Mucosa of descending colon (tissue), 3 donors: ENCODE measurements around the gene ZFYVE26. TPM values are rescaled to one million over a fixed set of nuclear protein-coding genes. Genes with fewer than 3 reads are reported as not detected.

Source experiments
- ATAC-seq: fragments of 200-7000 bp; cut with Tn5 transposase; one replicate; pipeline ENCODE4 v1.9.1; 2020; ENCODE audit warnings: mild to moderate bottlenecking, moderate library complexity
- DNase-seq, 3 donors: peaks; one replicate each; pipeline ENCODE4 v3.0.0-alpha.2; 2020
- H3K36me3 ChIP-seq: fragments of 200-600 bp; one replicate; pipeline ENCODE4 v1.8.0; 2021; ENCODE audit warnings: low read depth, mild to moderate bottlenecking
- H3K4me1 ChIP-seq: fragments of 200-600 bp; one replicate; pipeline ENCODE4 v1.8.0; 2021; ENCODE audit warnings: low read depth, mild to moderate bottlenecking
- H3K4me3 ChIP-seq: fragments of 200-600 bp; one replicate; pipeline ENCODE4 v1.8.0; 2021; ENCODE audit warnings: mild to moderate bottlenecking
- H3K9me3 ChIP-seq: fragments of 200-600 bp; one replicate; pipeline ENCODE4 v1.8.0; 2021; ENCODE audit warnings: mild to moderate bottlenecking
- CTCF ChIP-seq: fragments of 200-600 bp; IDR thresholded peaks from one replicate; pipeline ENCODE4 v1.8.0; 2022; ENCODE audit warnings: antibody characterized with exemption, mild to moderate bottlenecking
- intact Hi-C, 2 donors: fragments of 100-400 bp; cut with DNase I in 1 of 2; cut with micrococcal nuclease in 1 of 2; formaldehyde crosslinking; loops; one replicate each; pipeline versions ENCODE4 v1.11.0 to v1.11.1; 2022; cut with DNase I, micrococcal nuclease
- total RNA-seq, 3 donors: library from RNA; stranded (reverse); fragmentation: NEBNext Ultra II Directional in 2 of 3; extraction: Animal tissue kit (Norgen Biotek cat#: 25700) in 2 of 3; gene quantifications; one replicate each; pipeline versions ENCODE4 v1.2.1 to v1.2.4, GENCODE V29; 2021 to 2023
- donor health status: DM: no; HTN: no; CAD: no; lungs with moderate emphysema.
- donor health status: DM: no; HTN: no; CAD: no.
- donor health status: DM: no; HTN: yes; CAD: no.

The ZFYVE26 gene
- total RNA-seq, 3 donors from 2014 or later = 23.4 to 31.7 (median 29.1) TPM

- intact Hi-C loops = no loop called here
- no peak for TF ChIP-seq CTCF
- Histone ChIP-seq H3K4me3 (no peak overlapping the region), H3K9me3 (no peaks in the 10 kb centered on the region), H3K36me3 (no peaks in the 10 kb centered on the region), H3K4me1 (peaks cover 18% of the 10 kb centered on the region)
- DNase-seq (no peak), ATAC-seq (no peak)
Observed at GRCh38 chr14:67814821-67815220, 1.6 kb downstream of the ZFYVE26 start.

- DNase-seq = no peak
- H3K36me3 ChIP-seq = peaks cover 8% of the 10 kb centered on the region
- no peak for TF ChIP-seq CTCF
- H3K9me3 ChIP-seq = no peaks in the 10 kb centered on the region
- intact Hi-C loops = no loop called here
- H3K4me1 ChIP-seq = no peaks in the 10 kb centered on the region
- no peak for ATAC-seq
- H3K4me3 ChIP-seq = no peak overlapping the region
Observed at GRCh38 chr14:67806246-67806645, 10.1 kb downstream of the ZFYVE26 start.

- no peaks in the 10 kb centered on the region for H3K4me1 ChIP-seq
- peaks cover 19% of the 10 kb centered on the region for H3K36me3 ChIP-seq
- no peak overlapping the region for H3K4me3 ChIP-seq
- DNase-seq (no peak), ATAC-seq (no peak)
- intact Hi-C loops = no loop called here
- no peak for TF ChIP-seq CTCF
- no peaks in the 10 kb centered on the region for H3K9me3 ChIP-seq
Observed at GRCh38 chr14:67800743-67801142, 15.6 kb downstream of the ZFYVE26 start.

- no peak for ATAC-seq
- Histone ChIP-seq H3K9me3 (no peaks in the 10 kb centered on the region), H3K36me3 (peaks cover 20% of the 10 kb centered on the region), H3K4me3 (no peak overlapping the region), H3K4me1 (no peaks in the 10 kb centered on the region)
- no peak for TF ChIP-seq CTCF
- no peak for DNase-seq
- intact Hi-C loops = no loop called here
Observed at GRCh38 chr14:67798731-67799130, 17.7 kb downstream of the ZFYVE26 start.

GRCh38 chr14:67787673-67788072, 28.7 kb downstream of the ZFYVE26 start:
- no peak for DNase-seq
- no peak for ATAC-seq
- no peak for TF ChIP-seq CTCF
- Histone ChIP-seq H3K9me3 (no peaks in the 10 kb centered on the region), H3K4me1 (no peaks in the 10 kb centered on the region), H3K36me3 (peaks cover 19% of the 10 kb centered on the region), H3K4me3 (no peak overlapping the region)
- intact Hi-C loops = no loop called here
